CD4-positive, alpha-beta T cell (primary cell): ENCODE measurements around the gene RAI1. TPM values are rescaled to one million over a fixed set of nuclear protein-coding genes. Genes with fewer than 3 reads are reported as not detected.
A peak's percentile ranks its signal among the peaks of the same experiment; 100 is the strongest.

ENCODE experiments used
- ATAC-seq: fragments of 200-7000 bp; cut with Tn5 transposase; one replicate; pipeline ENCODE4 v1.10.0; 2022; ENCODE audit warnings: mild to moderate bottlenecking; ENCODE audit not compliant: poor library complexity
- CTCF ChIA-PET: fragments of 350-600 bp; sonication (Branson Sonifier 250); formaldehyde crosslinking; loops from one replicate; lab custom pipeline; 2021; ENCODE audit warnings: antibody characterized with exemption, inconsistent platforms; lab: Charles Lee
- POLR2A ChIA-PET: fragments of 350-600 bp; sonication (Branson Sonifier 250); formaldehyde crosslinking; loops from one replicate; lab custom pipeline; 2021; ENCODE audit warnings: antibody characterized with exemption, inconsistent platforms; lab: Charles Lee
- DNase-seq, 14 experiments: peaks; one replicate each; pipeline ENCODE4 v3.0.0-alpha.2; 2013 to 2020; ENCODE audit warnings: mixed read lengths in 2 of 14
- H3K27ac ChIP-seq, 2 donors: one replicate each; pipeline versions ENCODE4 v1.5.1 to v1.7.0; 2013; ENCODE audit warnings: low read length in 2 of 2, low read depth in 1 of 2, mild to moderate bottlenecking in 1 of 2
- H3K27me3 ChIP-seq, 2 experiments: 1 replicate in 1 of 2; 2 replicates in 1 of 2; pipeline versions ENCODE4 v1.6.1 to v1.7.0; 2013; ENCODE audit warnings: low read length in 2 of 2, control low read depth in 1 of 2, mild to moderate bottlenecking in 1 of 2, moderate library complexity in 1 of 2; ENCODE audit not compliant: insufficient read depth in 2 of 2, control insufficient read depth in 1 of 2
- H3K36me3 ChIP-seq: one replicate; pipeline ENCODE4 v1.6.1; 2013; ENCODE audit warnings: low read length, control low read depth; ENCODE audit not compliant: insufficient read depth
- H3K4me1 ChIP-seq: one replicate; pipeline ENCODE4 v1.6.1; 2013; ENCODE audit warnings: low read length, control low read depth; ENCODE audit not compliant: insufficient read depth
- H3K4me3 ChIP-seq: one replicate; pipeline ENCODE4 v1.5.1; 2013; ENCODE audit warnings: mild to moderate bottlenecking, low read length, moderate library complexity
- H3K9me3 ChIP-seq, 2 experiments: 1 replicate in 1 of 2; 2 replicates in 1 of 2; pipeline versions ENCODE4 v1.6.1 to v1.7.0; 2013; ENCODE audit warnings: low read length in 2 of 2, mild to moderate bottlenecking in 2 of 2, control low read depth in 1 of 2, moderate library complexity in 1 of 2; ENCODE audit not compliant: control insufficient read depth in 1 of 2, insufficient read depth in 1 of 2
- H3K27ac Mint-ChIP-seq: one replicate; pipeline ENCODE4 v1.8.0; 2020; ENCODE audit warnings: mixed read lengths
- H3K27me3 Mint-ChIP-seq: one replicate; pipeline ENCODE4 v1.8.0; 2021; ENCODE audit warnings: mixed read lengths
- H3K36me3 Mint-ChIP-seq: one replicate; pipeline ENCODE4 v1.8.0; 2021; ENCODE audit warnings: low read depth, mixed read lengths
- H3K4me1 Mint-ChIP-seq: one replicate; pipeline ENCODE4 v1.8.0; 2021; ENCODE audit warnings: low read depth, mixed read lengths
- H3K4me3 Mint-ChIP-seq: one replicate; pipeline ENCODE4 v1.8.0; 2020; ENCODE audit warnings: mild to moderate bottlenecking, mixed read lengths
- H3K9me3 Mint-ChIP-seq: one replicate; pipeline ENCODE4 v1.8.0; 2020; ENCODE audit warnings: mixed read lengths
- intact Hi-C, 2 experiments: fragments of 100-400 bp; cut with DNase I in 1 of 2; cut with micrococcal nuclease in 1 of 2; formaldehyde crosslinking; loops; one replicate each; pipeline versions ENCODE4 v1.15.1 to v1.9.0; 2023 to 2025; cut with DNase I, micrococcal nuclease
- total RNA-seq, 174 experiments: library from RNA in 2 of 174; stranded (reverse) in 2 of 174; gene quantifications; one replicate each; pipeline ENCODE4 v1.2.3 and lab custom pipeline; 2021 to 2026
- TF ChIP-seq, protein P1 (sequence below): fragments of 200-600 bp; IDR thresholded peaks from one replicate; pipeline ENCODE4 v1.8.0; 2022; ENCODE audit warnings: antibody characterized with exemption, mild to moderate bottlenecking

Gene RAI1
- total RNA-seq, 2 experiments from 2014 or later, result 19.3 to 25.2 TPM

GRCh38 chr17:17844500-17844899, 163.2 kb downstream of the RAI1 start:
- POLR2A ChIA-PET, result no interaction called here

DNA sequence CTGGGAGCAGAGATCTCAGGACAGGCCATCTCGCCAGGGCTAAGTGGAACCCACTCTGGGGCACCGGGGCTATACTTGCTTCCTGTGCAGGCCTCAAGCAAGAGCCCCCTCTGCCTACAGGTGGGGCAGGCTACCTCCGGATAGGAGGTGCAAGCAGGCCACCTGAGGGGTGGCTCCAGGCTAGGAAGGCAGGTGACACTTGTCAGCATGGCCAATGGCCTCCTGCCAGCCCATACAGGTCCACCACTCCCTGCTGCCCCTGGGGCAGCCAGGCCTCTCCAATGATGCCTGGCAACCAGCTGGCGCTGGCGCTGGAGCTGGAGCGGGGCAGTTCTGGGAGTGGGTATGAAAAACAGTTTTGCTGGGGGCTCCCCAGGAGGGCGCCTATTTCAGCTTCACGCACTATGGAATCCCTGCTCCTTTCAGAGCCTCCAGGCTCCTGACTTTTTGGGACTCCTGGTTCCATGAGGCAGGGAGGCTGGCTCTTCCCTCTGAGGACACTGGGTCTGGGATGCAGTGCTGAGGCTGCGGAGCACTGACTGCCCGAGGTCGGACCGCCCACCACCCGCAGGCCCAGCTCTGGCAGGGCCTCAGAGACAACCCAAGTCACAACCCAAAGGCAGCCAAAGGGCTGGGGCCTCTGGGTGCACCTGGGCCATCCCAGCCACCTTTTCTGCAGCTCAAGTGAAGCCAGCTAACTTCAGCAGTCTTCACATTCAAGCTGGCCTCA, 164.0 kb downstream of the RAI1 start:
- H3K9me3 Mint-ChIP-seq, result no peaks in the 10 kb centered on the region
- ATAC-seq (no peak), DNase-seq (no peak)
- no peak overlapping the region for H3K27ac ChIP-seq
- H3K27me3 Mint-ChIP-seq, result no peaks in the 10 kb centered on the region
- CTCF ChIA-PET, result no interaction called here
- H3K36me3 Mint-ChIP-seq, result peaks cover 3% of the 10 kb centered on the region
- H3K27ac Mint-ChIP-seq, result peak overlapping the region; percentile 47
- H3K4me3 ChIP-seq, result no peak overlapping the region
- peaks cover 48% of the 10 kb centered on the region for H3K4me1 ChIP-seq
- H3K27me3 ChIP-seq, result no peaks in the 10 kb centered on the region
- intact Hi-C loops, result no loop called here
- POLR2A ChIA-PET, result interaction anchor here (1.4 kb wide), 1 partner anchor 9 kb away, joined by 4 read pairs; no protein-coding TSS in a partner anchor
- no peaks in the 10 kb centered on the region for H3K9me3 ChIP-seq
- TF ChIP-seq, protein P1, sequence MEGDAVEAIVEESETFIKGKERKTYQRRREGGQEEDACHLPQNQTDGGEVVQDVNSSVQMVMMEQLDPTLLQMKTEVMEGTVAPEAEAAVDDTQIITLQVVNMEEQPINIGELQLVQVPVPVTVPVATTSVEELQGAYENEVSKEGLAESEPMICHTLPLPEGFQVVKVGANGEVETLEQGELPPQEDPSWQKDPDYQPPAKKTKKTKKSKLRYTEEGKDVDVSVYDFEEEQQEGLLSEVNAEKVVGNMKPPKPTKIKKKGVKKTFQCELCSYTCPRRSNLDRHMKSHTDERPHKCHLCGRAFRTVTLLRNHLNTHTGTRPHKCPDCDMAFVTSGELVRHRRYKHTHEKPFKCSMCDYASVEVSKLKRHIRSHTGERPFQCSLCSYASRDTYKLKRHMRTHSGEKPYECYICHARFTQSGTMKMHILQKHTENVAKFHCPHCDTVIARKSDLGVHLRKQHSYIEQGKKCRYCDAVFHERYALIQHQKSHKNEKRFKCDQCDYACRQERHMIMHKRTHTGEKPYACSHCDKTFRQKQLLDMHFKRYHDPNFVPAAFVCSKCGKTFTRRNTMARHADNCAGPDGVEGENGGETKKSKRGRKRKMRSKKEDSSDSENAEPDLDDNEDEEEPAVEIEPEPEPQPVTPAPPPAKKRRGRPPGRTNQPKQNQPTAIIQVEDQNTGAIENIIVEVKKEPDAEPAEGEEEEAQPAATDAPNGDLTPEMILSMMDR, result no peak
- peaks cover 38% of the 10 kb centered on the region for H3K4me1 Mint-ChIP-seq
- peaks cover 9% of the 10 kb centered on the region for H3K36me3 ChIP-seq
- no peak overlapping the region for H3K4me3 Mint-ChIP-seq

More at GRCh38 chr17:17844500-17844899, 163.2 kb downstream of the RAI1 start:
- TF ChIP-seq, protein P1, result no peak
- Histone ChIP-seq H3K4me1 (peaks cover 46% of the 10 kb centered on the region), H3K36me3 (peaks cover 9% of the 10 kb centered on the region), H3K27me3 (no peaks in the 10 kb centered on the region), H3K4me3 (no peak overlapping the region), H3K27ac (no peak overlapping the region), H3K9me3 (no peaks in the 10 kb centered on the region)
- peak overlapping the region; percentile 47 for H3K27ac Mint-ChIP-seq
- H3K36me3 Mint-ChIP-seq, result no peaks in the 10 kb centered on the region
- no peak for ATAC-seq
- H3K9me3 Mint-ChIP-seq, result no peaks in the 10 kb centered on the region
- no peak for DNase-seq
- CTCF ChIA-PET, result no interaction called here
- no peaks in the 10 kb centered on the region for H3K27me3 Mint-ChIP-seq
- intact Hi-C loops, result no loop called here
- no peak overlapping the region for H3K4me3 Mint-ChIP-seq
- H3K4me1 Mint-ChIP-seq, result peaks cover 33% of the 10 kb centered on the region

DNA sequence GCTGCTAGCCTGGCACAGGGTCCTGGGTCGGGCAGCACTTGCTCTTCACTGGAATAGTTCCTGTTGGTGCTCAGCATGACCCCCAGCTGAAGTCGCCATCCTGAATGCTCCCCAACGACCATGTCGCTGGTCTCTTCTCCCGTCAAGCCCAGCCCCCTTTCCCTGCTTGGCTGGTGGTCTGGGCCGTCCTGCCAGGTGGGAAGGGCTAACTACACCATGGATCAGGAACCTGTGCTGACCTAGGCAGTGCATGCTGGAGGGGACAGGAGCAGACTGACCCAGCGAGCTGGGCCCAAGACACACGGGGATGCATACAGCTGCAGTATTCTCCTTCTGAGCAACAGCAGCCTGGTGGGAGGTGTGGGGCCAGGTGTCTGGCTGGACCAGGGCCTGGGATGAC, 164.7 kb downstream of the RAI1 start:
- Mint-ChIP-seq H3K36me3 (peaks cover 4% of the 10 kb centered on the region), H3K27ac (peak overlapping the region; percentile 51), H3K27me3 (no peaks in the 10 kb centered on the region), H3K4me1 (peaks cover 42% of the 10 kb centered on the region), H3K9me3 (no peaks in the 10 kb centered on the region), H3K4me3 (no peak overlapping the region)
- Histone ChIP-seq H3K36me3 (peaks cover 9% of the 10 kb centered on the region), H3K4me1 (peaks cover 48% of the 10 kb centered on the region), H3K4me3 (no peak overlapping the region), H3K27ac (no peak overlapping the region), H3K27me3 (no peaks in the 10 kb centered on the region), H3K9me3 (no peaks in the 10 kb centered on the region)
- intact Hi-C loops, result no loop called here
- no peak for ATAC-seq
- TF ChIP-seq, protein P1, result no peak
- ChIA-PET POLR2A (interaction anchor here (1.4 kb wide), 1 partner anchor 10 kb away, joined by 4 read pairs; no protein-coding TSS in a partner anchor), CTCF (no interaction called here)
- DNase-seq, result no peak
